H1 (cell line): Measurements from ENCODE around the gene DRAM2. TPM values are rescaled to one million over a fixed set of nuclear protein-coding genes. Genes with fewer than 3 reads are reported as not detected.

Experiments used
- KDM1A ChIP-seq: fragments of 200-600, 300-600 bp; sonication (generic); IDR thresholded peaks from 2 replicates; pipeline ENCODE4 v1.7.1; 2016; ENCODE audit warnings: mild to moderate bottlenecking, low read length, borderline replicate concordance
- MAFK ChIP-seq: IDR thresholded peaks from 2 replicates; pipeline ENCODE4 v1.6.1; 2012; ENCODE audit warnings: low read depth, mild to moderate bottlenecking, improper control_type of control experiment, low read length
- SUZ12 ChIP-seq: fragments of 200-600 bp; sonication (generic); IDR thresholded peaks from 2 replicates; pipeline ENCODE4 v1.6.1; 2012; ENCODE audit warnings: mild to moderate bottlenecking, inconsistent platforms, low read length, moderate library complexity, mixed read lengths
- ZNF274 ChIP-seq: IDR thresholded peaks from 2 replicates; pipeline ENCODE4 v1.7.0; 2012; ENCODE audit warnings: low read length, borderline replicate concordance; ENCODE audit errors: extremely low read depth
- polyA plus RNA-seq, 7 experiments: library from polyadenylated mRNA; depleted of rRNA in 3 of 7; stranded (reverse) in 5 of 7; unstranded in 2 of 7; fragments of >200 nt in 5 of 7; fragments of 200-250 nt in 2 of 7; gene quantifications; 1 replicate in 5 of 7; 2 replicates in 1 of 7; 4 replicates in 1 of 7; pipeline versions ENCODE4 v1.2.1 to v1.2.3, GENCODE V29; 2011 to 2013; ENCODE audit warnings: missing spikeins in 2 of 7, mixed read lengths in 2 of 7
- total RNA-seq: library from RNA; stranded (reverse); fragmentation: NEBNext Ultra II Directional; extraction: Animal tissue kit (Norgen Biotek cat#: 25700); gene quantifications from 2 replicates; pipeline ENCODE4 v1.2.1, GENCODE V29; 2021
- TF ChIP-seq, protein P1 (sequence below): fragments of 300-600 bp; sonication (generic); IDR thresholded peaks from 2 replicates; pipeline ENCODE4 v1.7.1; 2012; ENCODE audit warnings: low read length, moderate library complexity, mild to moderate bottlenecking, inconsistent platforms; ENCODE audit not compliant: insufficient replicate concordance

The DRAM2 gene
- total and polyA plus RNA-seq, 2 of the 8 experiments (the other 6 are each of a cell fraction or from before 2014, with no cell fraction given), result 35.2 to 68.2 TPM

GRCh38 chr1:111099289-111099688 lies 40.6 kb downstream of the DRAM2 start (continued):
- TF ChIP-seq, protein P1, sequence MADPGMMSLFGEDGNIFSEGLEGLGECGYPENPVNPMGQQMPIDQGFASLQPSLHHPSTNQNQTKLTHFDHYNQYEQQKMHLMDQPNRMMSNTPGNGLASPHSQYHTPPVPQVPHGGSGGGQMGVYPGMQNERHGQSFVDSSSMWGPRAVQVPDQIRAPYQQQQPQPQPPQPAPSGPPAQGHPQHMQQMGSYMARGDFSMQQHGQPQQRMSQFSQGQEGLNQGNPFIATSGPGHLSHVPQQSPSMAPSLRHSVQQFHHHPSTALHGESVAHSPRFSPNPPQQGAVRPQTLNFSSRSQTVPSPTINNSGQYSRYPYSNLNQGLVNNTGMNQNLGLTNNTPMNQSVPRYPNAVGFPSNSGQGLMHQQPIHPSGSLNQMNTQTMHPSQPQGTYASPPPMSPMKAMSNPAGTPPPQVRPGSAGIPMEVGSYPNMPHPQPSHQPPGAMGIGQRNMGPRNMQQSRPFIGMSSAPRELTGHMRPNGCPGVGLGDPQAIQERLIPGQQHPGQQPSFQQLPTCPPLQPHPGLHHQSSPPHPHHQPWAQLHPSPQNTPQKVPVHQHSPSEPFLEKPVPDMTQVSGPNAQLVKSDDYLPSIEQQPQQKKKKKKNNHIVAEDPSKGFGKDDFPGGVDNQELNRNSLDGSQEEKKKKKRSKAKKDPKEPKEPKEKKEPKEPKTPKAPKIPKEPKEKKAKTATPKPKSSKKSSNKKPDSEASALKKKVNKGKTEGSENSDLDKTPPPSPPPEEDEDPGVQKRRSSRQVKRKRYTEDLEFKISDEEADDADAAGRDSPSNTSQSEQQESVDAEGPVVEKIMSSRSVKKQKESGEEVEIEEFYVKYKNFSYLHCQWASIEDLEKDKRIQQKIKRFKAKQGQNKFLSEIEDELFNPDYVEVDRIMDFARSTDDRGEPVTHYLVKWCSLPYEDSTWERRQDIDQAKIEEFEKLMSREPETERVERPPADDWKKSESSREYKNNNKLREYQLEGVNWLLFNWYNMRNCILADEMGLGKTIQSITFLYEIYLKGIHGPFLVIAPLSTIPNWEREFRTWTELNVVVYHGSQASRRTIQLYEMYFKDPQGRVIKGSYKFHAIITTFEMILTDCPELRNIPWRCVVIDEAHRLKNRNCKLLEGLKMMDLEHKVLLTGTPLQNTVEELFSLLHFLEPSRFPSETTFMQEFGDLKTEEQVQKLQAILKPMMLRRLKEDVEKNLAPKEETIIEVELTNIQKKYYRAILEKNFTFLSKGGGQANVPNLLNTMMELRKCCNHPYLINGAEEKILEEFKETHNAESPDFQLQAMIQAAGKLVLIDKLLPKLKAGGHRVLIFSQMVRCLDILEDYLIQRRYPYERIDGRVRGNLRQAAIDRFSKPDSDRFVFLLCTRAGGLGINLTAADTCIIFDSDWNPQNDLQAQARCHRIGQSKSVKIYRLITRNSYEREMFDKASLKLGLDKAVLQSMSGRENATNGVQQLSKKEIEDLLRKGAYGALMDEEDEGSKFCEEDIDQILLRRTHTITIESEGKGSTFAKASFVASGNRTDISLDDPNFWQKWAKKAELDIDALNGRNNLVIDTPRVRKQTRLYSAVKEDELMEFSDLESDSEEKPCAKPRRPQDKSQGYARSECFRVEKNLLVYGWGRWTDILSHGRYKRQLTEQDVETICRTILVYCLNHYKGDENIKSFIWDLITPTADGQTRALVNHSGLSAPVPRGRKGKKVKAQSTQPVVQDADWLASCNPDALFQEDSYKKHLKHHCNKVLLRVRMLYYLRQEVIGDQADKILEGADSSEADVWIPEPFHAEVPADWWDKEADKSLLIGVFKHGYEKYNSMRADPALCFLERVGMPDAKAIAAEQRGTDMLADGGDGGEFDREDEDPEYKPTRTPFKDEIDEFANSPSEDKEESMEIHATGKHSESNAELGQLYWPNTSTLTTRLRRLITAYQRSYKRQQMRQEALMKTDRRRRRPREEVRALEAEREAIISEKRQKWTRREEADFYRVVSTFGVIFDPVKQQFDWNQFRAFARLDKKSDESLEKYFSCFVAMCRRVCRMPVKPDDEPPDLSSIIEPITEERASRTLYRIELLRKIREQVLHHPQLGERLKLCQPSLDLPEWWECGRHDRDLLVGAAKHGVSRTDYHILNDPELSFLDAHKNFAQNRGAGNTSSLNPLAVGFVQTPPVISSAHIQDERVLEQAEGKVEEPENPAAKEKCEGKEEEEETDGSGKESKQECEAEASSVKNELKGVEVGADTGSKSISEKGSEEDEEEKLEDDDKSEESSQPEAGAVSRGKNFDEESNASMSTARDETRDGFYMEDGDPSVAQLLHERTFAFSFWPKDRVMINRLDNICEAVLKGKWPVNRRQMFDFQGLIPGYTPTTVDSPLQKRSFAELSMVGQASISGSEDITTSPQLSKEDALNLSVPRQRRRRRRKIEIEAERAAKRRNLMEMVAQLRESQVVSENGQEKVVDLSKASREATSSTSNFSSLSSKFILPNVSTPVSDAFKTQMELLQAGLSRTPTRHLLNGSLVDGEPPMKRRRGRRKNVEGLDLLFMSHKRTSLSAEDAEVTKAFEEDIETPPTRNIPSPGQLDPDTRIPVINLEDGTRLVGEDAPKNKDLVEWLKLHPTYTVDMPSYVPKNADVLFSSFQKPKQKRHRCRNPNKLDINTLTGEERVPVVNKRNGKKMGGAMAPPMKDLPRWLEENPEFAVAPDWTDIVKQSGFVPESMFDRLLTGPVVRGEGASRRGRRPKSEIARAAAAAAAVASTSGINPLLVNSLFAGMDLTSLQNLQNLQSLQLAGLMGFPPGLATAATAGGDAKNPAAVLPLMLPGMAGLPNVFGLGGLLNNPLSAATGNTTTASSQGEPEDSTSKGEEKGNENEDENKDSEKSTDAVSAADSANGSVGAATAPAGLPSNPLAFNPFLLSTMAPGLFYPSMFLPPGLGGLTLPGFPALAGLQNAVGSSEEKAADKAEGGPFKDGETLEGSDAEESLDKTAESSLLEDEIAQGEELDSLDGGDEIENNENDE, result no peak
- TF ChIP-seq MAFK (no peak), KDM1A (no peak), SUZ12 (no peak), ZNF274 (no peak)
- TF ChIP-seq, all 59 proteins: peak for 0
